HEK293 (cell line): ENCODE data around the gene RPL35.

Source experiments
- ZNF10 ChIP-seq: fragments of 450-650 bp; formaldehyde crosslinking; IDR thresholded peaks from 2 replicates; pipeline ENCODE4 v1.5.1; 2017; ENCODE audit warnings: missing biosample characterization, missing genetic modification characterization
- ZNF169 ChIP-seq: fragments of 450-650 bp; formaldehyde crosslinking; IDR thresholded peaks from 2 replicates; pipeline ENCODE4 v1.5.1; 2016; ENCODE audit warnings: missing biosample characterization, missing genetic modification characterization
- ZNF423 ChIP-seq: fragments of 450-650 bp; formaldehyde crosslinking; IDR thresholded peaks from 2 replicates; pipeline ENCODE4 v1.5.1; 2016; ENCODE audit warnings: missing biosample characterization, missing genetic modification characterization
- ZSCAN23 ChIP-seq: fragments of 450-650 bp; formaldehyde crosslinking; IDR thresholded peaks from 2 replicates; pipeline ENCODE4 v1.5.1; 2016; ENCODE audit warnings: missing biosample characterization, missing genetic modification characterization
- TF ChIP-seq, protein P1 (sequence below): fragments of 450-650 bp; formaldehyde crosslinking; IDR thresholded peaks from 2 replicates; pipeline ENCODE4 v1.5.1; 2016; ENCODE audit warnings: missing biosample characterization, missing genetic modification characterization
- TF ChIP-seq, protein P2 (sequence below): fragments of 450-650 bp; formaldehyde crosslinking; IDR thresholded peaks from 2 replicates; pipeline ENCODE4 v1.5.1; 2016; ENCODE audit warnings: missing biosample characterization, missing genetic modification characterization

DNA sequence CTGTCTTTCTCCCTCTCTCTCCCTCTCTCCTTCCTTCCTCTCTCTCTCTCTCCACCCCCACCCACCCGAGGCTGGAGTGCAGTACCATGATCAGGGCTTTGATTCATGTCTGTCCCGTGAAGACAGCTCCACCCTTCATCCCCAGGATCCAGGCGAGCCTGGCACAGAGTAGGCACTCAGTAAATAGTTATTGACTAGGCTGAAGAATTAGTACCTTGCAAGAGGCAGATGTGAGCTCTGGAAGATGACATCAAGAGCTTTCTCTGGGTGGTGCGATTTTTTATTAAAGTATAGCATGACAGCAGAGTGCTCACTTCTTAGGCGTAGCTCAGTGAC is 32.5 kb downstream of the RPL35 start:
- TF ChIP-seq, protein P1, sequence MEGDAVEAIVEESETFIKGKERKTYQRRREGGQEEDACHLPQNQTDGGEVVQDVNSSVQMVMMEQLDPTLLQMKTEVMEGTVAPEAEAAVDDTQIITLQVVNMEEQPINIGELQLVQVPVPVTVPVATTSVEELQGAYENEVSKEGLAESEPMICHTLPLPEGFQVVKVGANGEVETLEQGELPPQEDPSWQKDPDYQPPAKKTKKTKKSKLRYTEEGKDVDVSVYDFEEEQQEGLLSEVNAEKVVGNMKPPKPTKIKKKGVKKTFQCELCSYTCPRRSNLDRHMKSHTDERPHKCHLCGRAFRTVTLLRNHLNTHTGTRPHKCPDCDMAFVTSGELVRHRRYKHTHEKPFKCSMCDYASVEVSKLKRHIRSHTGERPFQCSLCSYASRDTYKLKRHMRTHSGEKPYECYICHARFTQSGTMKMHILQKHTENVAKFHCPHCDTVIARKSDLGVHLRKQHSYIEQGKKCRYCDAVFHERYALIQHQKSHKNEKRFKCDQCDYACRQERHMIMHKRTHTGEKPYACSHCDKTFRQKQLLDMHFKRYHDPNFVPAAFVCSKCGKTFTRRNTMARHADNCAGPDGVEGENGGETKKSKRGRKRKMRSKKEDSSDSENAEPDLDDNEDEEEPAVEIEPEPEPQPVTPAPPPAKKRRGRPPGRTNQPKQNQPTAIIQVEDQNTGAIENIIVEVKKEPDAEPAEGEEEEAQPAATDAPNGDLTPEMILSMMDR (tag by site-specific recombination), result no peak
- TF ChIP-seq ZNF10 (no peak), ZNF423 (tag by site-specific recombination) (no peak), ZNF169 (tag by site-specific recombination) (no peak), ZSCAN23 (no peak)
- TF ChIP-seq, protein P2, sequence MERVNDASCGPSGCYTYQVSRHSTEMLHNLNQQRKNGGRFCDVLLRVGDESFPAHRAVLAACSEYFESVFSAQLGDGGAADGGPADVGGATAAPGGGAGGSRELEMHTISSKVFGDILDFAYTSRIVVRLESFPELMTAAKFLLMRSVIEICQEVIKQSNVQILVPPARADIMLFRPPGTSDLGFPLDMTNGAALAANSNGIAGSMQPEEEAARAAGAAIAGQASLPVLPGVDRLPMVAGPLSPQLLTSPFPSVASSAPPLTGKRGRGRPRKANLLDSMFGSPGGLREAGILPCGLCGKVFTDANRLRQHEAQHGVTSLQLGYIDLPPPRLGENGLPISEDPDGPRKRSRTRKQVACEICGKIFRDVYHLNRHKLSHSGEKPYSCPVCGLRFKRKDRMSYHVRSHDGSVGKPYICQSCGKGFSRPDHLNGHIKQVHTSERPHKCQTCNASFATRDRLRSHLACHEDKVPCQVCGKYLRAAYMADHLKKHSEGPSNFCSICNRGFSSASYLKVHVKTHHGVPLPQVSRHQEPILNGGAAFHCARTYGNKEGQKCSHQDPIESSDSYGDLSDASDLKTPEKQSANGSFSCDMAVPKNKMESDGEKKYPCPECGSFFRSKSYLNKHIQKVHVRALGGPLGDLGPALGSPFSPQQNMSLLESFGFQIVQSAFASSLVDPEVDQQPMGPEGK (tag by site-specific recombination), result no peak
